Chondrocyte (in vitro differentiated cells): ENCODE results near the gene SCN4A. TPM values are rescaled to one million over a fixed set of nuclear protein-coding genes. Genes with fewer than 3 reads are reported as not detected.
A peak's percentile ranks its signal among the peaks of the same experiment; 100 is the strongest.
"Not testable (repeated sequence)": the region's sequence is repeated elsewhere in the genome, so short reads cannot be mapped to it uniquely, and the experiment has no call there.

Source experiments
- DNase-seq: peaks from one replicate; pipeline ENCODE4 v3.0.0; 2021; ENCODE audit warnings: mixed read lengths, low spot score
- H3K27ac Mint-ChIP-seq: one replicate; pipeline ENCODE4 v1.8.0; 2021; ENCODE audit warnings: mild to moderate bottlenecking, moderate library complexity, mixed read lengths; ENCODE audit not compliant: unreplicated experiment
- H3K27me3 Mint-ChIP-seq: 2 replicates; pipeline ENCODE4 v1.8.0; 2021; ENCODE audit warnings: low read depth, mixed read lengths
- H3K36me3 Mint-ChIP-seq: 2 replicates; pipeline ENCODE4 v1.8.0; 2021; ENCODE audit warnings: low read depth, mixed read lengths
- H3K4me1 Mint-ChIP-seq: 2 replicates; pipeline ENCODE4 v1.8.0; 2021; ENCODE audit warnings: low read depth, mild to moderate bottlenecking, mixed read lengths
- H3K4me3 Mint-ChIP-seq: one replicate; pipeline ENCODE4 v1.8.0; 2021; ENCODE audit warnings: mild to moderate bottlenecking, moderate library complexity, mixed read lengths; ENCODE audit not compliant: unreplicated experiment
- H3K9me3 Mint-ChIP-seq: 2 replicates; pipeline ENCODE4 v1.8.0; 2021; ENCODE audit warnings: low read depth, mixed read lengths
- CTCF ChIP-seq: fragments of 200-600 bp; sonication (generic); IDR thresholded peaks from 2 replicates; pipeline ENCODE4 v1.5.0; 2021; ENCODE audit warnings: antibody characterized with exemption, mild to moderate bottlenecking, moderate library complexity
- total RNA-seq: library from RNA; stranded (reverse); gene quantifications from 3 replicates; pipeline ENCODE4 v1.2.1, GENCODE V29; 2021

The SCN4A gene
- total RNA-seq, 1 donor from 2014 or later, result not detected

GRCh38 chr17:63911657-63912100 is 61.0 kb downstream of the SCN4A start:
- peaks cover 51% of the 10 kb centered on the region for H3K27me3 Mint-ChIP-seq
- peak; percentile 88 for TF ChIP-seq CTCF

GRCh38 chr17:63911041-63911635 is 61.6 kb downstream of the SCN4A start, which contains the start of gene CSHL1:
CSHL1 (minus strand) TSS chr17:63911258; CDS start chr17:63911196, 62 bp downstream.
- no peaks in the 10 kb centered on the region for H3K4me1 Mint-ChIP-seq
- peaks cover 48% of the 10 kb centered on the region for H3K27me3 Mint-ChIP-seq
- no peaks in the 10 kb centered on the region for H3K36me3 Mint-ChIP-seq
- H3K9me3 Mint-ChIP-seq, result no peaks in the 10 kb centered on the region
- H3K27ac Mint-ChIP-seq, result no peak within 1 kb of the TSS
- DNase-seq, result peak; percentile 48
- no peak for TF ChIP-seq CTCF
- no peak within 1 kb of the TSS for H3K4me3 Mint-ChIP-seq

More at GRCh38 chr17:63911657-63912100, 61.0 kb downstream of the SCN4A start:
- H3K9me3 Mint-ChIP-seq, result no peaks in the 10 kb centered on the region
- H3K4me3 Mint-ChIP-seq, result no peak overlapping the region
- peak; percentile 29 for DNase-seq
- H3K4me1 Mint-ChIP-seq, result no peaks in the 10 kb centered on the region
- H3K36me3 Mint-ChIP-seq, result no peaks in the 10 kb centered on the region
- no peak overlapping the region for H3K27ac Mint-ChIP-seq

- no peaks in the 10 kb centered on the region for H3K9me3 Mint-ChIP-seq
- H3K27me3 Mint-ChIP-seq, result peaks cover 40% of the 10 kb centered on the region
- no peak overlapping the region for H3K4me3 Mint-ChIP-seq
- no peak for TF ChIP-seq CTCF
- DNase-seq, result peak; percentile 58
- no peak overlapping the region for H3K27ac Mint-ChIP-seq
- H3K36me3 Mint-ChIP-seq, result no peaks in the 10 kb centered on the region
- no peaks in the 10 kb centered on the region for H3K4me1 Mint-ChIP-seq
These were observed 62.6 kb downstream of the SCN4A start for GRCh38 chr17:63910096-63910495.

- not testable (repeated sequence) for H3K36me3 Mint-ChIP-seq, H3K4me3 Mint-ChIP-seq, H3K9me3 Mint-ChIP-seq, H3K27ac Mint-ChIP-seq, H3K4me1 Mint-ChIP-seq
- H3K27me3 Mint-ChIP-seq, result peaks cover 37% of the 10 kb centered on the region
- DNase-seq, result peak; percentile 35
These were observed 63.1 kb downstream of the SCN4A start for GRCh38 chr17:63909586-63909985.

GRCh38 chr17:63907161-63907778 is 65.4 kb downstream of the SCN4A start:
- not testable (repeated sequence) for H3K36me3 Mint-ChIP-seq, DNase-seq

GRCh38 chr17:63904796-63905195 is 67.9 kb downstream of the SCN4A start:
- H3K36me3 Mint-ChIP-seq, H3K4me3 Mint-ChIP-seq, H3K9me3 Mint-ChIP-seq, H3K27ac Mint-ChIP-seq, H3K4me1 Mint-ChIP-seq: not testable (repeated sequence)
- DNase-seq, result peak; percentile 19
- H3K27me3 Mint-ChIP-seq, result peaks cover 40% of the 10 kb centered on the region

More at GRCh38 chr17:63907161-63907778, 65.4 kb downstream of the SCN4A start:
- H3K27me3 Mint-ChIP-seq, result peaks cover 37% of the 10 kb centered on the region
- not testable (repeated sequence) for H3K27ac Mint-ChIP-seq, H3K9me3 Mint-ChIP-seq, H3K4me3 Mint-ChIP-seq, H3K4me1 Mint-ChIP-seq
- TF ChIP-seq CTCF, result peak; percentile 43
